PFSK-1 (cell line): ENCODE results near the gene DYNLT1.

Source experiments
- SIN3A ChIP-seq: IDR thresholded peaks from 2 replicates; pipeline ENCODE4 v1.6.1; 2012; ENCODE audit warnings: mild to moderate bottlenecking, low read length, moderate library complexity, borderline replicate concordance; ENCODE audit not compliant: insufficient read depth
- TAF1 ChIP-seq: IDR thresholded peaks from 2 replicates; pipeline ENCODE4 v1.6.1; 2012; ENCODE audit warnings: low read length, control low read depth, borderline replicate concordance; ENCODE audit not compliant: insufficient read depth
- TF ChIP-seq, protein P1 (sequence below), 2 experiments: IDR thresholded peaks; 2 replicates each; pipeline versions ENCODE4 v1.6.1 to v1.8.0; 2011 to 2012; ENCODE audit warnings: low read depth in 2 of 2, low read length in 2 of 2, control low read depth in 1 of 2, inconsistent platforms in 1 of 2, mild to moderate bottlenecking in 1 of 2, moderate library complexity in 1 of 2; ENCODE audit not compliant: insufficient read depth in 1 of 2

DNA sequence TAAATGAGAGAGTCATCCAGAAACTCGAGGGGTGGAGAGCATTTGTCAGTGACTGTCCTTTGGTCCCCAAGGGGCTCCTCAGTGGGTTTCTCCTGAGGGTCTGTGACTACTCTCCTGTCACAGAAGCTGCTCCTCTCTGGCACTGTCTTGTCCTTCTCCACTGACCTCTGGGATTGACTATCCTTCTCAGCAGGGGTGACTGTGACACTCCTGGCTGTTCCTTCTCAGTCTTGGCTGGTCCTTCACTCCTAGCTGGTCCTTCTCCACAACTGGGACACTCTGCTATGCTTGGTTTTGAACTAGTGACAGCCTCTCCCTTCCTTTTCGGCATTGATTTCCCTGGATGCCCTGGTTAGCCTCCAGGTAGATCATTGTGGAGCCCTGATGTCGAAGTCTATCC lies 33.5 kb downstream of the DYNLT1 start:
- TF ChIP-seq SIN3A = no peak
- no peak for TF ChIP-seq TAF1
- TF ChIP-seq, protein P1, sequence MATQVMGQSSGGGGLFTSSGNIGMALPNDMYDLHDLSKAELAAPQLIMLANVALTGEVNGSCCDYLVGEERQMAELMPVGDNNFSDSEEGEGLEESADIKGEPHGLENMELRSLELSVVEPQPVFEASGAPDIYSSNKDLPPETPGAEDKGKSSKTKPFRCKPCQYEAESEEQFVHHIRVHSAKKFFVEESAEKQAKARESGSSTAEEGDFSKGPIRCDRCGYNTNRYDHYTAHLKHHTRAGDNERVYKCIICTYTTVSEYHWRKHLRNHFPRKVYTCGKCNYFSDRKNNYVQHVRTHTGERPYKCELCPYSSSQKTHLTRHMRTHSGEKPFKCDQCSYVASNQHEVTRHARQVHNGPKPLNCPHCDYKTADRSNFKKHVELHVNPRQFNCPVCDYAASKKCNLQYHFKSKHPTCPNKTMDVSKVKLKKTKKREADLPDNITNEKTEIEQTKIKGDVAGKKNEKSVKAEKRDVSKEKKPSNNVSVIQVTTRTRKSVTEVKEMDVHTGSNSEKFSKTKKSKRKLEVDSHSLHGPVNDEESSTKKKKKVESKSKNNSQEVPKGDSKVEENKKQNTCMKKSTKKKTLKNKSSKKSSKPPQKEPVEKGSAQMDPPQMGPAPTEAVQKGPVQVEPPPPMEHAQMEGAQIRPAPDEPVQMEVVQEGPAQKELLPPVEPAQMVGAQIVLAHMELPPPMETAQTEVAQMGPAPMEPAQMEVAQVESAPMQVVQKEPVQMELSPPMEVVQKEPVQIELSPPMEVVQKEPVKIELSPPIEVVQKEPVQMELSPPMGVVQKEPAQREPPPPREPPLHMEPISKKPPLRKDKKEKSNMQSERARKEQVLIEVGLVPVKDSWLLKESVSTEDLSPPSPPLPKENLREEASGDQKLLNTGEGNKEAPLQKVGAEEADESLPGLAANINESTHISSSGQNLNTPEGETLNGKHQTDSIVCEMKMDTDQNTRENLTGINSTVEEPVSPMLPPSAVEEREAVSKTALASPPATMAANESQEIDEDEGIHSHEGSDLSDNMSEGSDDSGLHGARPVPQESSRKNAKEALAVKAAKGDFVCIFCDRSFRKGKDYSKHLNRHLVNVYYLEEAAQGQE (IDR thresholded peaks at IDR 0.05; ENCODE audit: insufficient read depth in 1 of 2, low read depth in 2 of 2, low read length in 2 of 2) = no peak
